HG02981 (cell line): ENCODE data around the gene BTG4.

Experiments used
- ATAC-seq: cut with Tn5 transposase; IDR thresholded peaks from one replicate; pipeline ENCODE4 v1.9.1; 2021; ENCODE audit warnings: mild to moderate bottlenecking, moderate library complexity; ENCODE audit not compliant: unreplicated experiment

The BTG4 gene

DNA sequence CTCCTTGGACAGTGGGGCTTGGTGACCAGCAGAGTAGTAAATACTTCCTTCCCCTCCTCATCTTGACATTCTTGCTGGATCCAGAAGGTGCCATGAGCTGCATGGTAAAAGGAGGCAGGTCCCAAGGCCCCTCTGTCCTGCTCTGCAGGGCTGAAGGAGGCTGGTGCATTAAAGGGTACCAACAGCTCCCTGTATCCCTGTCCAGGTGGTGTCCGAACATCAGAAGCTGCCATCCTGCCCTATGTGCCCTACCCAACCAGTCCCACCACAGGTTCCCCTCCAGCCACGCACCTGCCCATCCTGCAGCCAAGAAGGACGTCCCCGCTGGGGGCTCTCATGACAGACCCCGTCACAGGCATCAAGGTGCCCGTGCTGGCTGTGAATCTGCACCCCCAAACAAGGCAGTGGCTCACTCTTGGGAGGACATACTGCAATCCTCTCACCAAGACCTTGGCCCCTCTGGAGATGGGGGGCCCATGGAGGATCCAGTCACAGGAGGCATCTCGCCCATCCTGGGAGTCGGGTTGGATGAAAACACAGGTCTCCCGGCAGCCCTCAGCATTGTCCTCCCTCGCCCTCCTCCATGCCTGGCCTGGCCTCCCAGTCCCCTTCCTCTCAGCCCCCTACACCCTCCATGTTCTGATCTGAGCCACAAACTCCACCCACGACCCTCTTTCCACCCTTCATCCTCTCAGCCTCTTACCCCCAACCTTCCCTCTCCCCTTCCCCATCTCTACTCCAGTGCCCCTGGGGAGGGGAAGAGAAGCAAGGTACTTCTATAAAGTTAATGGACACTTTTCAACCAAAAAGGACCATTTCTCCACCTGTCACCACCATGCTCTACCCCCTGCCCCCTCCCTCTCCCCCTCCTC, 55.1 kb downstream of the BTG4 start:
- ATAC-seq: no peak

DNA sequence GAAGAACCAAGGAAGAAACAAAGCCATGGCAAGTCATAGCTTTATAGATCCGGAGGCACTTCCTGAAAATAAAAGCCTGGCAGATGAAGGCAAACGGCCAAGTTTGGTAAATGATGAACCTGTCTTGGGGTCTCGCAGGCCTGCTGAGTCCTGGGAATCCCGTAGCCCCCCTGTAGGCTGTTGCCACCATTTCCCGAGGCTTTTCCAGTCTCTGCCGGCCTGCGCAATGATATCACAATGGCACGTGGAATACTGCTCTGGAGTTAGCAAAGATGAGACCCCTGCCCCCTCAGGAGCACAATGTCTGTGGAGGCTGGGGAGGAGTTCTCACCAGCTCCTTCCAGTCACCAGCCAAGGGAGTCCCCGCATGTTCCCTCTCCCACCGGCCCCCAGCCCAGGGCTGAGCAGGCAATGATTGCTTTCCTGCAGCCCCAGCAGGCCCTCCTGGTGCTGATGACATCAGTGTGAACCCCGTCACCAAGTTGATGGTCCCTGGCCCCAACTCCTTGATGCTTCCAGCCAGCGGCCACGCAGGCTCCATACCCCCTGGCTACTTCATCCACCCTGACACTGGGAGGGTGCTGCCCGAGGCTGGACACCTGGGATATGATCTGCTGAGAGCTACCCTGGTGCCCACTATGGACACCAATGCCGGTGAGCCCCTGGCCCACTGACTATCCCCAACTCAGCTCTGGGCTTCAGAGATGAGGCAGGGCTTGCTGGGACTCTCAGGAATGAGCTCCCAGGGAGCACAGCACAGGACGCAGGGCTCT, 55.9 kb downstream of the BTG4 start:
- ATAC-seq: no peak

DNA sequence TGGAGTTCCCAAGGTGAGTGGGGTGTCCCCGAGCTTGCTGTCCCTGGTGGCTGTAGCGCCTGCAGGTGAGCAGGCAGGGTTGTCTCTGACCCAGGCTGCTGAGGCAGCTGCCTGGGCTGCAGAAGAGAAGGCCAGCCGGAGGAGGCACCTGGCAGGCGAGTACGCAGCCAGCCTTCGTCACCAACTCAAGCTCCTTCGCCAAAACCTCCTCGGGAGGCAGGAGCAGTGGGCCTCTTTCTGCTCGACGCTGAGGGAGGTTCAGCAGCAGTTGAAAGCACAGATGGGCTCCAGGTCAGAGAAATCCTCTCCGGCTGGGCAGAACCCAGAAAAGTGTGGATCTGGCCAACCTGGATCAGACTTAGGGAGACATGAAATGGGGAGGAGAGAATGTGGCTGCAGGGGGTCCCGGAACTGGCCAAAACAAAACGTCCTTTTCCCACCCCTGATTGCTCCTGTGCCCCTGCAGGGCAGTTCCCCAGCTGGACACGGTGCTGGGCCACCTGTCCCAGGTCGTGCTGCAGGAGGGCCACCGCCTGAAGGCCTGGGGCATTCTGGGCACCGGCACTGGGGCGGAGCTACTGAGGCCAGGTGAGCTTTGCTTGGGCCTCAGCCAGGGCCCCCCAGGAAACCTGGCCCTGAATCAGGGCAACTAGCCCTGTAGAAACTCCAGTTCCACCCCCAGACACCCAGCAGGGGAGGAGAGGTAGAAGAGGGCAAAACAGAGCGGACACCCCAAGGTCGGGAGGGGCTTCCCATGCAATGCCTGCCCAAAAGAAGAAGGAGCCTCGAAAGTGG, 56.7 kb downstream of the BTG4 start:
- ATAC-seq: no peak

DNA sequence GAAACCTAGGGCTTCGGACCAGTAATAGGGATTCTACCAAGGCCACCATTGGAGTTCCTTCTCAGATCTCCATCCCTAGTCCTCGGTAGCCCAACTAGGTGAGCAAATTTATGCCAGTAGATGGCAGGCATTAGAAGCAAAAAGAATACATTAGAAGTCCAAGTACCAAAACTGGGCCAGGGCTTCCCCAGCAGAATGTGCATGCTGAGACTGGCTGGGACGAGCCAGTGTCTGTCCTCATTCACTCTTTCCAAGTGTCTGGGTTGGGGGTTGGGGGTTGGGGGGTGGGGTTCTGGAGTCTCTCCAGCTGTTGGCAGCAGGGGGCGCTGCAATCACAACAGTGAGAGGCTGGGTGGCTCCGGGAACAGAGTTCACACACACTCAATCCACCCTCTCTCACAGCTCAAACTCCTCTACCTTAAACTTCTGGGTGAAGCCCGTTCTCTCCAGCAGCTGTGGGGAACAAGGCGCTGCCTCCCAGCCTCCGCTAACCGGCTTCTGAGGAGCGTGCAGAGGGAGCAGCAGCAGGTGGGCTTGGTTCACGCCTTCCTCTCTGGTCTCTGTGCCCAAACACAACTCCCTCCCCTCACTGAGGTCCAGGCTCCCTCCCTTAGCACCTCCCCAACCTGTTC, 57.5 kb downstream of the BTG4 start:
- no peak for ATAC-seq

DNA sequence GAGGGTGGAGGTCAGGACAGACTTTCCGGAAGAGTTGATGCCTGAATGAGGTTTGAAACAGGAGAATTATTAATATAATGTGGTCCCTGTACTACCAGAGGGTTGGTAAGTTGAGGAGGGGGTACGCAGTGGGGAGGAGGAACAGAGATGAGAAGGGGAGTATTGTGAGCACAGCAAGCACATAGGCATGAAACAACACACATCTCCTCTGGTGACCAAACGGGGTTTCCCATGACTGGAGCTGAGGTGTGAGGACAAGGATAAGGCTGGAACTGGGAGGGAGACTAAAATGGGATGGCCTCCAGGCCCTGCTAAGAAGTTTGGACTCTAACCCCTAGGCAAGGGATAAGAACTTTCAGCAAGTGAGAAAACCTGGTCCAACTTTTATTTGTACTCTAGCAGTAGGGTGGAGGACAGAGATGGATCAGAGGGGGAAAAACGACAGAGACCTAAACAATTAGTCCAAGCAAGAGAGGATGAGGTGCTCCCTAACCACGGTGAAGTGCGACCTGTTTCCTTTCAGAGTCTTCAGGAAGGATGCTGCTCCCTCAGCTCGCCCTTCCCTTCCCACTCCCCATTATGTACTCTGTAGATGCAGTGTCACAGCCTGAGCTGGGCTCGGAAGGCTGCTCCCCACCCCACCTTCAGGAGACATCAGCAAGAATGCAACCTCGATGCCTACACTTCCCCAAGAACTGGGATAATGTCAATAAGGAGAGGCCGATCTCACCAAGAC, 59.2 kb downstream of the BTG4 start:
- no peak for ATAC-seq

DNA sequence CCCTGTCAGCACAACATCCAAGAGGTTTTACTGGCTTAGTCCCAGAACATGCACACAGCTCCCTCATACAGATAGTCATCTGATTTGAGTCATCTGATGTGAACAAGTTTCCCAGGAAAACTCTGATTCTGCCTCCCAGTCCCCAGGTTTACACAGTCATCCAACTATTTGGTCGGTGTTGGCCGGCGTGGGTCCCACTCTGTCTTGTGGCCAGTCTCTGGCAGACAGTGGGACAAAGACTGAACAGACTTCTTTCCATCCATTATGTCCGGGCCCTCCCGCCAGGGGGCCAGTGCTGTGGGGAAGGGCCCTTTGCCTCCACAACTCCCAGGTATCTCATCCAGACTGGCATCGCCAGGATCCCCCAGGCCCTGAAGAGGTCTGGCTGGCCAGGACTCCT, 60.0 kb downstream of the BTG4 start:
- ATAC-seq: no peak

DNA sequence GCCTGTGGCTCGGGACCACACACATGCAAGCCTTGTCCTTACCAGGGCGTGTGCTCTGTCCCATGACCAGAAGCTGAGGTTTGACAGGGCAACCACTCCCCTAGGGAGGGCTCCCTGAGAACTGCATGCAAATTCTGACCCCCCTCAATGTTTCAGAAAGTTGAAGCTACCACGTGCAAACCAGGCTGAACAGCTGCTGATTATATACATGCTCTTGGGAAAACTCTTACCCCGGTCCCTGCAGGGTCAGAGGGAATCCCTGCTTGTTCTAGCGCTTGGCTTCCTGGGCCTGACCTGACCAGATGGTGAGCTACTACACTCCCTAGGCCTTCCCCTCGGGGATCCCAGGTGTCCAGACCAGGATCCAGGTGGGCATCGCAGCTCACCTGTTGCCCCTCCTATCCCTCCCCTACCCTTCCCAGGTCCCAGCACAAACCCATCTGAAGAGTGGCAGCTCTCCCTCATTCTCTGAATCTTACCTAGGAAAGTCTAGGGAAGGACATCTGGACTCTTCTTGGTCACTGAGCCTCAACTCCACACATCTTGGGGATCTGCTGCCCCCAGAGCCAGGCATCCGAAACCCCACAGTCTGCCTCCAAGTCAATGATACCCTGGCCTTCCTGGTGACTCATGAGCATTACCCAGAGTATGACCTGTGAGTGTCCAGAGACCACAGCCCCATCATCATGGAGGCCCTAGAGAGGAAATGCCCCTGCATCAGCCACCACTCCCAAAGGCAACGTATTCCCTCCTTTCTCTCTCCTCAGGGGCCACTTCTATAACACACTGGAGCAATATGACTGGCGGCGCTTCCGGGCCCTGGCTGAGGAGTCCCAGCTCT, 61.5 kb downstream of the BTG4 start:
- ATAC-seq: peak; percentile 85

DNA sequence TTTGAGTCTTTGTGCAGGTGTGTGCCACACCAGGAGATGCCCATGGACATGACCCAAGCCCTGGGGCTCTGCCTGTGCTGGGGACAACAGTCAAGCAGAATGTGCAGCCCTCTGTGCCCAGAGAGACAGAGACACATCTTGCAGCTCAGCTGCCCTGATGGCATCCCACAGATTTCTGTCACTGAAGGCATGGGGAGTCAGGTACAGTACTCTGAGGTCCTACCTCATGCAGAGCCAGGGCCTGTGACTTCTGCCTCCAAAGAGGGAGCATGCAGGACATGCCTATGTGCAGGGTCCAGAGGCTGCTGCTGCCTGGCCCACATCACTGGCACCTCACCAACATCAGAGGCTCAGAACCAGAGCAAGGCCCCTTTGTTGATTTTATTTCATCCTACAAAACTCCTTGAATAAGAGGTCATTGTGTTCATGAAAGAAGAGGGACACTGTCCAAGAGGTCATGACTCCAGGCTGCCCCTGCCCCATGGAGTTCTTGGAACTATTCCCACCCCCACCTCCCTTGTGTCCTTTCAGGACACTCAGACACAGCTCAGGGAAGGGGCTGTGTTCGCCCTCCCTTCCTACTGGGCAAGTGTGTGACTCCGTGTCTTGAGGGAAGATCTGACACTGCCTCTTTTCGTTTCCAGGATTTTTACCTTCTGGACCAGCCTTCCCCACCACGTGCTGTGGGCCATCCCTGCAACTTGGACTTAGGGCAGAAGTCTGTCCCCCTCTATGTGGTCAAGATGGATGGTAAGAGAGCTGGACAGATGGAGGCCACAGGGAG, 62.3 kb downstream of the BTG4 start:
- ATAC-seq: no peak

DNA sequence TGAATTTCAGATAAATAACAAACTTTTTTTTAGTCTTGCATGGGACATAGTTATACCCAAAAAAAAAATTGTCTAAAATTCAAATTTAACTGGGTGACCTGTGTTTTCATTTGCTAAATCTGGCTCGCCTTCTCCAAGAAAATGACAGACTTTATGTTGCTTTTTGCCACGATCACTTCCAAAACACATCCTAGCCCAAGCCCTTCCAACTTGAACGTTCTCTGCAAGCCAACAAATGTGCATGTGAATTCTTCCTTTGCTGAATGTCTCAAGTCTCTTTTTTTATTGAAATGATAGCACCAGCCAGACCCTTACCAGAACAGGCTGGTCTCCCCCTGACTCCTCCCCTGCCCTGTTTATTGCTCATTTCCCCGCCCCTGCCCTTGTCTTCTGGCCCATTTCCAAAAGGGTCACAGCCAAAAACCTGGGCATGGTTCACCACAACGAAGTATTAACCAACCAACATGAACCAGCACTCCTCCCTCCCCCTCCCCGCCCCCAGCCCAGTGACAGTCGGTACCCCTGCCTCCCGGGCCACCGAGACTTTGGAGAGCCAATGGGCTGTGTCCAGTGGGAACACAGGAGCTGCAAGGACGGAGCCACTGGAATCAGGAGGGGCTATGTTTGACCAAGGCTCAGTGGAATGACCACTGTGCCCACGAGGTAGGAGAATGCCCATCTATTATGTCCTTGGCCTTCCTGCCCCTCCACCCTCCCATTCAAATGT, 63.2 kb downstream of the BTG4 start:
- ATAC-seq: no peak

DNA sequence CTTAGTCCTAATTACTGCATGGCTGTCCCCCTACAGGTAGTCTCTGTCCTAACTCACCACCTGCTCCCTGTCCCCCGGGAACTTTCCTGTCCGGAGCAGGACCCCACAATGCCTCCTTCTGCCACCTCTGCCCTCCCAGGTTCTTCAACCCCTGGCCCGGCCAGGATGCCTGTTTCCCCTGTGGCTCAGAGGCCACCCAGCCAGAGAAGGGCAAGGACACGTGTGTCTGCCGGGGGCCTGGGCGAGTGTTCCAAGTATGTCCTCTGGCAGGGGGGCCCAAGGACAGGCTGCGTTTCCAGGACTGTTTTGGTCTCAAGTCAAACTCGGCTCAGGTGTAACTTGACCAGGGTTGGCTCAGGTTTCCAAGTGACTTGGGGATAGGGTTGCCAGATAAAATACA, 63.8 kb downstream of the BTG4 start:
- ATAC-seq: no peak

DNA sequence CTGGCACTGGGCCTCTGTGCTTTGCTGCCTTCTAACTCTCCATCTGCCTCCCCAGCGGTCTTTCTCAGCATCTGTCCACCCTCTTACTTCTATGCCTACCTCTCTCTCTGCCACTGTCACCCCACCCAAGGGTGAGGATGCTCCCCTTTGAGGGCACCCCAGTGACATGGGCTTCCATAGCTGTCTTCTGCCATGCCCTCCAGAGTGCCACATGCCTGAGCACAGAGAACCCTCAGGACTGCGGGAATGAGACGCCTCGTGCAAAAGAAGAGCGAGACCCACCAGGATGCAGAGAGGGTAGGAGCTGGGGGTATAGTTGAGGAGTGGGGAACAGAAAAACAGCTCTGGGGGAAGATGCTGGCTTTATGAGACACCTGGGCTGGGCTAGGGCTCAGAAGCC, 64.3 kb downstream of the BTG4 start:
- ATAC-seq: no peak

DNA sequence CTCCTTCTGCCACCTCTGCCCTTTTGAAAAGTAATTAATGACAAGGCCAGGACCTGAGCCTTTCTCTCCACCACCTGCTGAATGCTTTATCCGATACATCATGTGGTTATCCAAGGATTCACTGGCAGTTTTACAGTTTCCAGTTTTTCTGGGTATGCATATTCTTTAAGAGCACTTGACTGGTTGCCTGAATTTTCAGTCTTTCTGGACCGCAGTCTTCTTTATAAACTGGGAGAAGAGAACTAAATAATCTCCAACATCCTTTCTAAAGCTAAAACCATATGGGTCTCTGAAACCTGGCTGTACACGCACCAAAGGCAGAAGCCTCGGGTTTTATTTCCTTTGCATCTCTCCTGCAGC, 65.1 kb downstream of the BTG4 start:
- no peak for ATAC-seq

DNA sequence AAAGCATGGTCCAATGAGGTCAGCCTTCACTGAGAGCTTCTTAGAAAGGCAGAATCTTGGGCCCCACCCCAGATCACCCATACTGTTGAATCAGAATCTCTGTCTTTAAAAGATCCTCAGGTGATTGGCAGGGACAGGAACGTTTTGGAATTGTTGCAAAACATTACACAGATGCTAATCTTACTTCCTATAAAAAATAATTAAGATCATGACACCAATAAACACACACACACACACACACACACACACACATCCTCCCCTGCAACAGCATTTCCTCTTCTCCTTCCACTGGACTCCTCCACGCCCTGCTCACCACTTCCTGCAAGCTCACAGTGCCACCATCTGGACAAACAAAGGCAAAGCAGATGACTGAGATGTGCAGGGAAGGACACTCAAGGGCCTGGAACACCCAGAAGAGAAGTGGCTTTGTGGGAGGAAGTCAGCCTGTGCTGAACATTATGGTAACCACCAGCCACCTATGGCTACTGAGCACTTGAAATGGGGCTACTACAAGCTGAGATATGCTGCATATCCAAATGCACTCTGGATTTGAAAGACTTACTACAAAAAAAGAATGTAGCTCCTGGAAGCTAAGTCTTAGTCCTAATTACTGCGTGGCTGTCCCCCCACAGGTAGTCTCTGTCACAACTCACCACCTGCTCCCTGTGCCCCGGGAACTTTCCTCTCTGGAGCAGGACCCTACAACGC, 65.6 kb downstream of the BTG4 start:
- ATAC-seq: peak; percentile 85

DNA sequence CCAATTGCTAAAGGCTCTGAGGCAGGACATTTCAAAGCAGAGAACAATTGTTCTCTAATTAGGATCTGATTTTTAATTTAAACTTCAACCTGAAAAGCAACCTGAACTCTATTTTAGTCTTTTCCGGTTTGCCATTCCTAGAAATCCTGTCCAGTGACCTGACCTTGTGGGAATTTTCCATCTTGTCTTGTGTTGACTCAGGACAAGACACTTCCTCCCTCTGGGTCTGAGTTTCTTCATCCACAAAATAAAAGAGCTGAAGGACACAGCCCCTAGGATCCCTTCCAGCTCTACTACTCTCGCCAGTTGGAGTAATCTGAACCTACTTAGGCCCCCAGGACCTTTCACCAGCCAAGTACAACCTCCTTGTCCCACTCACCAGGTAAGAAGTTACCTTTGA, 66.6 kb downstream of the BTG4 start:
- no peak for ATAC-seq
